ENCODE data around the gene ATAT1.
A peak's percentile ranks its signal among the peaks of the same experiment; 100 is the strongest.
"Not testable (repeated sequence)": the region's sequence is repeated elsewhere in the genome, so short reads cannot be mapped to it uniquely, and the experiment has no call there.

ATAT1 gene

GRCh38 chr6:30666300-30666699 lies 39.6 kb downstream of the ATAT1 start:
- not testable (repeated sequence) for H3K4me3 Mint-ChIP-seq; H3K27me3 Mint-ChIP-seq; H3K27ac Mint-ChIP-seq (ENCODE audit: low read depth); ATAC-seq (replicated peaks; ENCODE audit: extremely low read depth, poor library complexity, severe bottlenecking); H3K9me3 Mint-ChIP-seq; DNase-seq (ENCODE audit: low spot score in 2 of 2)
- H3K4me1 Mint-ChIP-seq = peaks cover 14% of the 10 kb centered on the region
- peaks cover 73% of the 10 kb centered on the region for H3K36me3 Mint-ChIP-seq (ENCODE audit: insufficient read depth)

GRCh38 chr6:30670760-30671527 lies 44.3 kb downstream of the ATAT1 start:
- Mint-ChIP-seq H3K27ac (ENCODE audit: low read depth) (no peak overlapping the region), H3K36me3 (ENCODE audit: insufficient read depth) (peaks cover 44% of the 10 kb centered on the region), H3K9me3 (no peaks in the 10 kb centered on the region), H3K4me1 (peaks cover 29% of the 10 kb centered on the region), H3K4me3 (peak overlapping the region; percentile 95), H3K27me3 (no peaks in the 10 kb centered on the region)
- no peak for ATAC-seq (replicated peaks; ENCODE audit: extremely low read depth, poor library complexity, severe bottlenecking)
- DNase-seq (ENCODE audit: low spot score in 2 of 2) = no peak

GRCh38 chr6:30672445-30673253 lies 46.0 kb downstream of the ATAT1 start, which contains the start of gene DHX16:
DHX16 (minus strand) TSS chr6:30673006; CDS start chr6:30672841, 165 bp downstream.
- H3K4me1 Mint-ChIP-seq = peaks cover 36% of the 10 kb centered on the region
- ATAC-seq (replicated peaks; ENCODE audit: extremely low read depth, poor library complexity, severe bottlenecking) = peak; percentile 71
- H3K27me3 Mint-ChIP-seq = no peaks in the 10 kb centered on the region
- no peaks in the 10 kb centered on the region for H3K9me3 Mint-ChIP-seq
- H3K4me3 Mint-ChIP-seq = peak within 1 kb of the TSS; percentile 95
- H3K27ac Mint-ChIP-seq (ENCODE audit: low read depth) = peak within 1 kb of the TSS; percentile 82
- peak; percentile 80 for DNase-seq (ENCODE audit: low spot score in 2 of 2)
- H3K36me3 Mint-ChIP-seq (ENCODE audit: insufficient read depth) = peaks cover 46% of the 10 kb centered on the region

GRCh38 chr6:30676660-30677285 lies 50.1 kb downstream of the ATAT1 start:
- Mint-ChIP-seq H3K4me3 (no peak overlapping the region), H3K36me3 (ENCODE audit: insufficient read depth) (peaks cover 62% of the 10 kb centered on the region), H3K4me1 (peaks cover 48% of the 10 kb centered on the region), H3K27ac (ENCODE audit: low read depth) (peak overlapping the region; percentile 65), H3K9me3 (no peaks in the 10 kb centered on the region), H3K27me3 (no peaks in the 10 kb centered on the region)
- ATAC-seq (replicated peaks; ENCODE audit: extremely low read depth, poor library complexity, severe bottlenecking) (no peak), DNase-seq (ENCODE audit: low spot score in 2 of 2) (no peak)

GRCh38 chr6:30678964-30679726 lies 52.5 kb downstream of the ATAT1 start:
- Mint-ChIP-seq H3K36me3 (ENCODE audit: insufficient read depth) (peaks cover 67% of the 10 kb centered on the region), H3K27me3 (no peaks in the 10 kb centered on the region), H3K4me3 (peak overlapping the region; percentile 92), H3K9me3 (no peaks in the 10 kb centered on the region), H3K4me1 (peaks cover 52% of the 10 kb centered on the region), H3K27ac (ENCODE audit: low read depth) (peak overlapping the region; percentile 99)
- DNase-seq (ENCODE audit: low spot score in 2 of 2) (peak; percentile 86 to 94), ATAC-seq (replicated peaks; ENCODE audit: extremely low read depth, poor library complexity, severe bottlenecking) (peak; percentile 42)

GRCh38 chr6:30679765-30680535 lies 53.3 kb downstream of the ATAT1 start:
- DNase-seq (ENCODE audit: low spot score in 2 of 2) = no peak

GRCh38 chr6:30681766-30682142 lies 55.1 kb downstream of the ATAT1 start:
- Mint-ChIP-seq H3K4me1 (peaks cover 61% of the 10 kb centered on the region), H3K27ac (ENCODE audit: low read depth) (peak overlapping the region; percentile 99), H3K4me3 (peak overlapping the region; percentile 92), H3K36me3 (ENCODE audit: insufficient read depth) (peaks cover 69% of the 10 kb centered on the region), H3K9me3 (no peaks in the 10 kb centered on the region), H3K27me3 (no peaks in the 10 kb centered on the region)
- DNase-seq (ENCODE audit: low spot score in 2 of 2) = no peak
- ATAC-seq (replicated peaks; ENCODE audit: extremely low read depth, poor library complexity, severe bottlenecking) = no peak

More at GRCh38 chr6:30679765-30680535, 53.3 kb downstream of the ATAT1 start:
- no peaks in the 10 kb centered on the region for H3K9me3 Mint-ChIP-seq
- no peak for ATAC-seq (replicated peaks; ENCODE audit: extremely low read depth, poor library complexity, severe bottlenecking)
- peaks cover 55% of the 10 kb centered on the region for H3K4me1 Mint-ChIP-seq
- peaks cover 67% of the 10 kb centered on the region for H3K36me3 Mint-ChIP-seq (ENCODE audit: insufficient read depth)
- H3K27me3 Mint-ChIP-seq = no peaks in the 10 kb centered on the region
- peak overlapping the region; percentile 99 for H3K27ac Mint-ChIP-seq (ENCODE audit: low read depth)
- H3K4me3 Mint-ChIP-seq = peak overlapping the region; percentile 92

GRCh38 chr6:30682143-30683117 lies 55.8 kb downstream of the ATAT1 start:
- H3K36me3 Mint-ChIP-seq (ENCODE audit: insufficient read depth) = peaks cover 62% of the 10 kb centered on the region
- DNase-seq (ENCODE audit: low spot score in 2 of 2) (peak; percentile 71 to 86), ATAC-seq (replicated peaks; ENCODE audit: extremely low read depth, poor library complexity, severe bottlenecking) (peak; percentile 83)
- no peaks in the 10 kb centered on the region for H3K9me3 Mint-ChIP-seq
- H3K4me1 Mint-ChIP-seq = peaks cover 62% of the 10 kb centered on the region
- H3K27ac Mint-ChIP-seq (ENCODE audit: low read depth) = peak overlapping the region; percentile 99
- H3K27me3 Mint-ChIP-seq = no peaks in the 10 kb centered on the region
- H3K4me3 Mint-ChIP-seq = peak overlapping the region; percentile 92

GRCh38 chr6:30683183-30683979 lies 56.7 kb downstream of the ATAT1 start:
- ATAC-seq (replicated peaks; ENCODE audit: extremely low read depth, poor library complexity, severe bottlenecking) (no peak), DNase-seq (ENCODE audit: low spot score in 2 of 2) (no peak)
- H3K4me1 Mint-ChIP-seq = peaks cover 71% of the 10 kb centered on the region
- H3K9me3 Mint-ChIP-seq = no peaks in the 10 kb centered on the region
- peak overlapping the region; percentile 99 for H3K27ac Mint-ChIP-seq (ENCODE audit: low read depth)
- peaks cover 54% of the 10 kb centered on the region for H3K36me3 Mint-ChIP-seq (ENCODE audit: insufficient read depth)
- H3K4me3 Mint-ChIP-seq = peak overlapping the region; percentile 92
- no peaks in the 10 kb centered on the region for H3K27me3 Mint-ChIP-seq

GRCh38 chr6:30683980-30684338 lies 57.3 kb downstream of the ATAT1 start:
- DNase-seq (ENCODE audit: low spot score in 2 of 2) (no peak), ATAC-seq (replicated peaks; ENCODE audit: extremely low read depth, poor library complexity, severe bottlenecking) (no peak)
- Mint-ChIP-seq H3K4me1 (peaks cover 74% of the 10 kb centered on the region), H3K27me3 (no peaks in the 10 kb centered on the region), H3K9me3 (no peaks in the 10 kb centered on the region), H3K4me3 (peak overlapping the region; percentile 92), H3K27ac (ENCODE audit: low read depth) (peak overlapping the region; percentile 99), H3K36me3 (ENCODE audit: insufficient read depth) (peaks cover 48% of the 10 kb centered on the region)

All from central memory CD8-positive, alpha-beta T cell (primary cell).